ENCODE results near the gene EPB42. TPM values are rescaled to one million over a fixed set of nuclear protein-coding genes. Genes with fewer than 3 reads are reported as not detected.
A peak's percentile ranks its signal among the peaks of the same experiment; 100 is the strongest.

The EPB42 gene
- total RNA-seq, 1 experiment from 2014 or later = not detected

DNA sequence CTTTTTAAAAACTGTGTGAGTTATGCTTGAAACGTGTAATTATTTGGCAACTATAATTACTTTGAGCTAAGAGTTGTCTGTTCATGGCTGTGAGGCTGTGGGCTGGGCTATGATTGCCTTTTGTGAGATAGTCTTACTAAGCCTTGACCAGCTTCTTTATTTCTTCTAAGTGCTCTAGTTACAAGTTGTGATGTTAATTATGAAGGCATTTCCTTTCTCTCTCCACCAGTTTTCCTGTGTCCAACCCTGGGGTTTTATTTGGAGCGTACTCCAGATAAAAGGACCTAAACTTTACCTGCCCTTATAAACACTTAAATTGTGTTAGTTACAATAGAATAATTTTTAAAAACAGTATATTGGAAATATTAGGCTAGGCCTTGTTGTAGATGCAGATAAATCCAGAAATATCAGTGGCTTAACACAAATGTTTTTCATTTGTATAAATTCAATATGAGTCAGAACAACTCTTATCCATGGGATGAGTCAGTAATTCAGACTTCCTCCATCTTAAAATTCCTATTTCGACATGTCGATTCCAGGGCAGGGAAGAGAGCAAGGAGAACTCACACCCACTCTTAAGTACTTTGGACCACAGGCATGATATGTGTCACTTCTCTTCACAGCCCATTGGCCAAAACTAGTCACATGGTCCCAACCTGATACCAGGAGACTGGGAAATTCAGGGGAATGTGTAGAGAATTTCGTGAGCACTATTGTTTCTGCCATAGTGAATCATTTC, 70.5 kb downstream of the EPB42 start:
- Histone ChIP-seq H3K79me1 (ENCODE audit: insufficient read depth, low read depth, low read length, poor library complexity, severe bottlenecking) (no peaks in the 10 kb centered on the region), H4K8ac (replicated peaks; ENCODE audit: insufficient read length, low read depth, low read length) (no peak overlapping the region), H2AK5ac (ENCODE audit: insufficient read length, low read length) (no peak overlapping the region), H3K23me2 (ENCODE audit: insufficient read length, low read depth, low read length, poor library complexity, severe bottlenecking) (no peaks in the 10 kb centered on the region), H3K56ac (ENCODE audit: insufficient read length, low read depth, low read length) (no peak overlapping the region), H2BK15ac (ENCODE audit: low read depth, low read length) (no peak overlapping the region), H2BK12ac (ENCODE audit: insufficient read length, low read depth, low read length) (no peak overlapping the region), H4K91ac (ENCODE audit: insufficient read length, low read depth, low read length) (no peak overlapping the region), H4K5ac (ENCODE audit: insufficient read length, low read depth, low read length) (no peak overlapping the region), H2BK120ac (ENCODE audit: low read depth, low read length, poor library complexity, severe bottlenecking) (no peak overlapping the region), H3K14ac (ENCODE audit: insufficient read depth, low read length) (no peak overlapping the region), H3K4me1 (ENCODE audit: insufficient read depth, low read length) (no peaks in the 10 kb centered on the region), H3K18ac (ENCODE audit: insufficient read length, low read depth, low read length) (no peak overlapping the region), H3K27me3 (ENCODE audit: insufficient read depth, low read length) (no peaks in the 10 kb centered on the region), H2AFZ (ENCODE audit: low read length) (no peak overlapping the region), H2BK20ac (ENCODE audit: low read depth, low read length, poor library complexity, severe bottlenecking) (no peak overlapping the region), H3K9me3 (ENCODE audit: control insufficient read depth, low read depth, low read length) (no peaks in the 10 kb centered on the region), H3K9ac (ENCODE audit: extremely low read depth, insufficient read length, low read length) (no peak overlapping the region), H3K23ac (ENCODE audit: insufficient read length, low read depth, low read length) (no peak overlapping the region), H3K79me2 (ENCODE audit: insufficient read depth, low read length) (no peaks in the 10 kb centered on the region), H2BK5ac (ENCODE audit: insufficient read length, low read length) (no peak overlapping the region), H4K20me1 (ENCODE audit: control insufficient read depth, insufficient read depth, insufficient read length) (no peaks in the 10 kb centered on the region), H3T11ph (ENCODE audit: low read length) (no peak overlapping the region), H3K4ac (ENCODE audit: low read depth, low read length) (no peak overlapping the region), H3K27ac (ENCODE audit: insufficient read length, low read depth, low read length) (no peak overlapping the region), H3K4me2 (ENCODE audit: insufficient read depth, insufficient read length, low read length) (no peak overlapping the region)
- Mint-ChIP-seq H3K27ac (peak overlapping the region in 1 of 3 experiments; percentile 12; a peak in 1 of 7 replicates), H3K36me3 (ENCODE audit: insufficient read depth in 1 of 3, low read depth in 3 of 3) (peaks cover 0 to 9% (median 0%) of the 10 kb centered on the region in 3 experiments; a peak in 2 of 7 replicates), H3K4me1 (peaks cover 0 to 2% of the 10 kb centered on the region in 2 experiments; a peak in 1 of 4 replicates), H3K27me3 (ENCODE audit: low read depth) (no peaks in the 10 kb centered on the region), H3K4me3 (no peak overlapping the region), H3K9me3 (no peaks in the 10 kb centered on the region)
- TF ChIP-seq, protein P1, sequence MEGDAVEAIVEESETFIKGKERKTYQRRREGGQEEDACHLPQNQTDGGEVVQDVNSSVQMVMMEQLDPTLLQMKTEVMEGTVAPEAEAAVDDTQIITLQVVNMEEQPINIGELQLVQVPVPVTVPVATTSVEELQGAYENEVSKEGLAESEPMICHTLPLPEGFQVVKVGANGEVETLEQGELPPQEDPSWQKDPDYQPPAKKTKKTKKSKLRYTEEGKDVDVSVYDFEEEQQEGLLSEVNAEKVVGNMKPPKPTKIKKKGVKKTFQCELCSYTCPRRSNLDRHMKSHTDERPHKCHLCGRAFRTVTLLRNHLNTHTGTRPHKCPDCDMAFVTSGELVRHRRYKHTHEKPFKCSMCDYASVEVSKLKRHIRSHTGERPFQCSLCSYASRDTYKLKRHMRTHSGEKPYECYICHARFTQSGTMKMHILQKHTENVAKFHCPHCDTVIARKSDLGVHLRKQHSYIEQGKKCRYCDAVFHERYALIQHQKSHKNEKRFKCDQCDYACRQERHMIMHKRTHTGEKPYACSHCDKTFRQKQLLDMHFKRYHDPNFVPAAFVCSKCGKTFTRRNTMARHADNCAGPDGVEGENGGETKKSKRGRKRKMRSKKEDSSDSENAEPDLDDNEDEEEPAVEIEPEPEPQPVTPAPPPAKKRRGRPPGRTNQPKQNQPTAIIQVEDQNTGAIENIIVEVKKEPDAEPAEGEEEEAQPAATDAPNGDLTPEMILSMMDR (conservative IDR thresholded peaks at IDR 0.05) = no peak
- no CpG with 5 or more reads among the region's 5 CpGs for WGBS (ENCODE audit: extremely low coverage, insufficient read length, low lambda C conversion rate)
- DNase-seq = no peak

Other genes with a start within 250 kb of the EPB42 start
- gene UBR1, start 115.0 kb downstream of the EPB42 start, total RNA-seq (2021) = 22.2 and 23.0 TPM in 2 replicates
- gene TMEM62, start 87.4 kb downstream of the EPB42 start, total RNA-seq (2021) = 6.2 and 7.2 TPM in 2 replicates
- 34.1 and 34.8 TPM in 2 replicates for gene CCNDBP1, start 35.6 kb downstream of the EPB42 start, total RNA-seq (2021)
- not detected in 2 replicates for gene TGM5, start 45.9 kb upstream of the EPB42 start, total RNA-seq (2021)
- not detected in 2 replicates for gene TGM7, start 81.2 kb upstream of the EPB42 start, total RNA-seq (2021)
- 16.5 and 17.3 TPM in 2 replicates for gene LCMT2, start 109.6 kb upstream of the EPB42 start, total RNA-seq (2021)
- 46.7 and 52.5 TPM in 2 replicates for gene ZSCAN29, start 150.0 kb upstream of the EPB42 start, total RNA-seq (2021)
- 23.5 and 24.6 TPM in 2 replicates for gene TUBGCP4, start 150.1 kb upstream of the EPB42 start, total RNA-seq (2021)